GM12873 (cell line): Measurements from ENCODE around the gene NFKBIE.

Experiments used
- TF ChIP-seq, protein P1 (sequence below): IDR thresholded peaks from 2 replicates; pipeline ENCODE4 v1.5.1; 2012; ENCODE audit warnings: low read depth, mild to moderate bottlenecking, moderate library complexity, low read length, control low read depth; ENCODE audit not compliant: insufficient read depth; ENCODE audit errors: missing control alignments

The NFKBIE gene

DNA sequence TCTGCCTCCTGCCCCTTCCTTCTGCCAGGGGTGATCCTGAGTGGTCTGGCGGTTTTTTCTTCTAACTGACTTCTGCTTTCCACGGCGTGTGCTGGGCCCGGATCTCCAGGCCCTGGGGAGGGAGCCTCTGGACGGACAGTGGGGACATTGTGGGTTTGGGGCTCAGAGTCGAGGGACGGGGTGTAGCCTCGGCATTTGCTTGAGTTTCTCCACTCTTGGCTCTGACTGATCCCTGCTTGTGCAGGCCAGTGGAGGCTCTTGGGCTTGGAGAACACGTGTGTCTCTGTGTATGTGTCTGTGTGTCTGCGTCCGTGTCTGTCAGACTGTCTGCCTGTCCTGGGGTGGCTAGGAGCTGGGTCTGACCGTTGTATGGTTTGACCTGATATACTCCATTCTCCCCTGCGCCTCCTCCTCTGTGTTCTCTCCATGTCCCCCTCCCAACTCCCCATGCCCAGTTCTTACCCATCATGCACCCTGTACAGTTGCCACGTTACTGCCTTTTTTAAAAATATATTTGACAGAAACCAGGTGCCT, 31.7 kb downstream of the NFKBIE start:
- TF ChIP-seq, protein P1, sequence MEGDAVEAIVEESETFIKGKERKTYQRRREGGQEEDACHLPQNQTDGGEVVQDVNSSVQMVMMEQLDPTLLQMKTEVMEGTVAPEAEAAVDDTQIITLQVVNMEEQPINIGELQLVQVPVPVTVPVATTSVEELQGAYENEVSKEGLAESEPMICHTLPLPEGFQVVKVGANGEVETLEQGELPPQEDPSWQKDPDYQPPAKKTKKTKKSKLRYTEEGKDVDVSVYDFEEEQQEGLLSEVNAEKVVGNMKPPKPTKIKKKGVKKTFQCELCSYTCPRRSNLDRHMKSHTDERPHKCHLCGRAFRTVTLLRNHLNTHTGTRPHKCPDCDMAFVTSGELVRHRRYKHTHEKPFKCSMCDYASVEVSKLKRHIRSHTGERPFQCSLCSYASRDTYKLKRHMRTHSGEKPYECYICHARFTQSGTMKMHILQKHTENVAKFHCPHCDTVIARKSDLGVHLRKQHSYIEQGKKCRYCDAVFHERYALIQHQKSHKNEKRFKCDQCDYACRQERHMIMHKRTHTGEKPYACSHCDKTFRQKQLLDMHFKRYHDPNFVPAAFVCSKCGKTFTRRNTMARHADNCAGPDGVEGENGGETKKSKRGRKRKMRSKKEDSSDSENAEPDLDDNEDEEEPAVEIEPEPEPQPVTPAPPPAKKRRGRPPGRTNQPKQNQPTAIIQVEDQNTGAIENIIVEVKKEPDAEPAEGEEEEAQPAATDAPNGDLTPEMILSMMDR: no peak

DNA sequence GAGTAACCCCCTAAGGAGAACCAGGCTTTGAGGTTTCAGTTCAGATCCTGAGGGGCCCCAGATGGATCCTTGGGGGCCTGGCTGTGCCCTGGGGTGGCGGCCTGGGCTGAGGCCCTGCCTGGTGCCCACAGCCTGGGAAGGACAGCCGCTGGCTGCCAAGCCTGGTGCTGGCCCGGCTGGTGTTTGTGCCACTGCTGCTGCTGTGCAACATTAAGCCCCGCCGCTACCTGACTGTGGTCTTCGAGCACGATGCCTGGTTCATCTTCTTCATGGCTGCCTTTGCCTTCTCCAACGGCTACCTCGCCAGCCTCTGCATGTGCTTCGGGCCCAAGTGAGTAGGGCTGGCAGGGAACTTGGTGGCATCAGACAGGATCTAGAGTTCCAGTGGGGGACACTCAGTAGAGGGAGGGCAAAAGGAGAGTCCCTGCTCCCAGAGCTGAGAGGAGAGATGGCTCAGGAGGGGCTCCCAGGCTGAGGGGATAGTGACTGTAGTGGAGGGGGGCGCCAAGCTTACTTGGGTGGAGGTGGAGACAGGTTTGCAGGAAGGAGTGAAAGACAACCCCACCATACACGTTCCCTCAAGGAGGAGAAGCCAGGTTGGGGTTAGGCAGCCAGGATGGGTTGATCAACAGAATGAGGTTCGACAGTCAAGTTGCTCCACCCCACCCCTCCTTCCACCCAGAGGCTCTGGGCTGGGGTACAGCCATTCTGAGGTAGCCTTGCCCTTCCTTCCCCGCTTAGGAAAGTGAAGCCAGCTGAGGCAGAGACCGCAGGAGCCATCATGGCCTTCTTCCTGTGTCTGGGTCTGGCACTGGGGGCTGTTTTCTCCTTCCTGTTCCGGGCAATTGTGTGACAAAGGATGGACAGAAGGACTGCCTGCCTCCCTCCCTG, 32.4 kb downstream of the NFKBIE start:
- TF ChIP-seq, protein P1: no peak

DNA sequence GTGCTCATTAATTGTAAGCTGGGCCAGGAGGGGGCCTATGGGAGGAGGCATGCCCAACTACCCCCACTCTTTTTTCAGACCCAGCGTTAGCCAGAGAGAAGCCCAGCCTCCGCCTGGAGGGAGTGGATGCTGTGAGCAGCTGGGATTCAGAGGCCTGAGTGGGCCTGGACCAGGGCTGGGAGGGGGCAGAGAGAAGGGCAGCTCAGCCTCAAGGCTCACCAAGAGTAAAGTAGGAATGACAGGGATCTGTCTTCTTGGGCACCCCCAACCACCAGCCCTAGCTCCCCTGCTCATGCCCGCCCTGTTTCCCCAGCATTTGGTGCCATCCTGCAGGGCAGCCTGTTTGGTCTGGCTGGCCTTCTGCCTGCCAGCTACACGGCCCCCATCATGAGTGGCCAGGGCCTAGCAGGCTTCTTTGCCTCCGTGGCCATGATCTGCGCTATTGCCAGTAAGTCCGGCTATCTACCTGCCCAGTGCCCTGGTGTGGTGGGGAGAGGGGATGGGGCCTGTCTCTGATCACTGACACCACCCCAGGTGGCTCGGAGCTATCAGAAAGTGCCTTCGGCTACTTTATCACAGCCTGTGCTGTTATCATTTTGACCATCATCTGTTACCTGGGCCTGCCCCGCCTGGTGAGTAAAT, 35.2 kb downstream of the NFKBIE start:
- TF ChIP-seq, protein P1: no peak

DNA sequence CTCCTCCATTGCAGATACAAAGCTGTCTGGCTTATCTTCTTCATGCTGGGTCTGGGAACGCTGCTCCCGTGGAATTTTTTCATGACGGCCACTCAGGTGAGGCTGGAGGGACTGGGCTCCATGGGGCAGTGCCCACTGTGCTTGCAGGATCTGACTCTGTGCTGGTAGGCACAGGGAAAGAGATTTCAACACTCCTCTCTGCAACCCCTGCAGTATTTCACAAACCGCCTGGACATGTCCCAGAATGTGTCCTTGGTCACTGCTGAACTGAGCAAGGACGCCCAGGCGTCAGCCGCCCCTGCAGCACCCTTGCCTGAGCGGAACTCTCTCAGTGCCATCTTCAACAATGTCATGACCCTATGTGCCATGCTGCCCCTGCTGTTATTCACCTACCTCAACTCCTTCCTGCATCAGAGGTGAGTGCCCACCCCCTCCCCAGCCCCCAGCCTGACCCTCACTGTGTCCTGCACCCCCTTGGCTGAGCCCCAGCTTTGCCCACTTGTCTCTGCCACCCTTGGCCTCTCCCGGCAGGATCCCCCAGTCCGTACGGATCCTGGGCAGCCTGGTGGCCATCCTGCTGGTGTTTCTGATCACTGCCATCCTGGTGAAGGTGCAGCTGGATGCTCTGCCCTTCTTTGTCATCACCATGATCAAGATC, 35.8 kb downstream of the NFKBIE start:
- TF ChIP-seq, protein P1: no peak

DNA sequence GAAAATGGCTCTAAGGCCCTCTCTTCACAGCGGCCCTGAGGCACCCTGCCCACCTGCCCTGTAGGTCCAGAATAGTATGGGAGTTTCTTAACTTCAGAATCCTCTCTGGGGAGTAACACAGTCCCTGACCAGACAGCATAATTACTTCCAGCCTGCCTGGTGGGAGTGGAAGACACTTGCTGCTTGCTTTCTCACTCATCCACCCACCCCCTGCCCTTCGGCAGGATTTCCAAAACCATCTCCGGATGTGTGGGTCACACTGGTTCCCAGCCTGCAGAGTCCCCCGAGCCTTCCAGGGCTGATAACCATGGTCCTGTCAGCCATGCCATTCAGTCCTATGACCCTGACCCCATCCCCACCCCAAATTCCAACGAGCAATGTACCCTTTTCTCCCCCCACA, 36.5 kb downstream of the NFKBIE start:
- TF ChIP-seq, protein P1: no peak

DNA sequence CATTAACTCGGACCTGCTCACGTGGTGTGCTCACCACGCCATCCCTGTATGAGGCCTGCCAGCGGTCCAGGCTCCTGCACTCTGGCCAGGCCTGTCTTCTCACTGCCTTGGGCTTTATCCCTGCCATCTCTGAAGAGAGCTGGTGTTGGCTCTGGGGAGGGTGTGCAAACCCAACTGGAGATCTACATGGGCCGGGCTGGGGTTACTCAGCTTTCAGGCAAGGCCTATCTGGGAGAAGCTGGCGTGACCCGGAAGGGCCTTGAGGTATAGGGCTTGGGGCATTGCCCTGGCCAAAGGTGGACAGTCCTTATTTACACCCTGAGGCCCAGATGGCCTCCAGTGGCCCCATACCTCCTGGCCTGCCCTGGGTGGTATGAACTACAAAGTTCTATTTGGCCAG, 36.9 kb downstream of the NFKBIE start:
- TF ChIP-seq, protein P1: no peak

DNA sequence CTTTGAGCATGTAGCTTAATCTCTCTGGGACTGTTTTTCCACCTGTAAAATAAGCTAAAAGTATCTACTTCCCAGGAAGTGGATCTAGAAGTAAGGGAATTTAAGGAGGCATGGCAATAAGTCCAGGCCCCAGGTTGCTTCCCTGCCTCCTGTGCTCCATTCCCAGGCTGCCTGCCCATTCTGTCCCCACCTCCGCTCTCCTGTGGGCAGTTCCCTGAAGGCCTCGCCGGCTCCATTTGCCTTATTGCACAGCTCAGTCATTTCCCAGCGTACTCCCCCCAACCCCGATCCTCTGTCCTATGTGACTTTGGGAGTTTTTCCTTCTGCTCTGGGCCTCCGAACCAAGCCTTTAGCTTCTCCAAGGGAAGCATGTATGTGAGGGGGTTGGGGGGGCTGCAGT, 37.3 kb downstream of the NFKBIE start:
- TF ChIP-seq, protein P1: no peak
